ELF-1 (cell line): ENCODE measurements around the gene MPC1.
"Not testable (repeated sequence)": the region's sequence is repeated elsewhere in the genome, so short reads cannot be mapped to it uniquely, and the experiment has no call there.

ENCODE experiments used
- DNase-seq: peaks from one replicate; pipeline ENCODE4 v3.0.0-alpha.2; 2016; ENCODE audit warnings: low read depth, low spot score

The MPC1 gene

DNA sequence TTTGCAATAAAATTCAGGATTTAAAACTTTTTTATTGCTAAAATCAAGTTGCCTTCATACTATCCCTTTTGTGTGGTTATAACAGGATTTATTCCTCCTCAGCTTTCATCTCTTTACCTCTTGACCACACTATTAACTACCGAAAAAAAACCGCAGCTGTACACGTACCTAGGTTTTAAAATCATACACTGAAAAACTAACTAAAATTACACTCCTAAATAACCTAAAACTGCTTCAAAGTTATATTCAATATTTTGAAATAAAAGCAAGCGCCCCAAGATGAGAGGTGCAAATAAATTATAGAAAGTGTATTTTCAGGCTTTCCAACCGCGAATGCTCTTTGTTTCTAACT is 1.4 kb downstream of the MPC1 start:
- DNase-seq: no peak

GRCh38 chr6:166379800-166380199 is 2.9 kb downstream of the MPC1 start:
- no peak for DNase-seq

- DNase-seq: no peak
Measured at GRCh38 chr6:166379103-166379586, 3.6 kb downstream of the MPC1 start.

GRCh38 chr6:166377721-166378120 is 5.0 kb downstream of the MPC1 start:
- DNase-seq: no peak

- DNase-seq: no peak
Measured at GRCh38 chr6:166375013-166375412, 7.7 kb downstream of the MPC1 start.

DNA sequence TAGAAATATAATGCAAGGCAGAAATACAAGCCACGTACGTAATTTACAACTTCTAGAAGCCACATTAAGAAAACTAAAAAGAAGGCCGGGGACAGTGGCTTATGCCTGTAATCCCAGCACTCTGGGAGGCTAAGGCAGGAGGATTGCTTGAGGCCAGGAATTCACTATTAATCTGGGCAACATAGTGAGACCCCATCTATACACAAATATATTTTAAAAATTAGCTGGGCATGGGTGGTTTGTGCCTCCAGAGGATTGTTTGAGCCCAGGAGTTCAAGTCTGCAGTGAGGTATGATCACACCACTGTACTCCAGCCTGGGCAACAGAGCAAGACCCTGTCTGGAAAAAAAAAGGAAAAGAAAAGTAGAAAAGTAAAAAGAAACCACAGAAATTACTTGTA is 12.3 kb downstream of the MPC1 start:
- DNase-seq: no peak

- DNase-seq: no peak
Measured at GRCh38 chr6:166369782-166370181, 13.0 kb downstream of the MPC1 start.

- no peak for DNase-seq
Measured at GRCh38 chr6:166366921-166367320, 15.8 kb downstream of the MPC1 start.

DNA sequence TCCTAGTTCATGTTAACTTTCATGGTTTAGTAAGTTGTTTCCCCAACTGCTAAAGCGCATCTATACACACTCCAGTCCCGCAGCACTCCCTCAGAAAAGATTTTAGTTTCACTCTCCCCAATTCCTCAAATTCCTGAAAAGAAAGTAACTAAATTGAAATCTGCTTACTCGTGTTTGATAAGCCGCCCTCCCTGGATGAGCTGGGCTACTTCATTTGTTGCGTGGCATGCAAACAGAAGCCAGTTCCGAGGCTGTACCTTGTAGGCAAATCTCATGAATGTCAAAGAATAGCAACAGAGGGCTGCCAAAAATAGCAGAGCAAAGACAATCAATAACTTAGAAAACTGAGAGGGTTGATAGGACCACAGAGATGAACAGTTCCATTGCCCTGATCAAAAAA is 16.9 kb downstream of the MPC1 start:
- no peak for DNase-seq

- DNase-seq: no peak
Measured at GRCh38 chr6:166365221-166365620, 17.5 kb downstream of the MPC1 start.

DNA sequence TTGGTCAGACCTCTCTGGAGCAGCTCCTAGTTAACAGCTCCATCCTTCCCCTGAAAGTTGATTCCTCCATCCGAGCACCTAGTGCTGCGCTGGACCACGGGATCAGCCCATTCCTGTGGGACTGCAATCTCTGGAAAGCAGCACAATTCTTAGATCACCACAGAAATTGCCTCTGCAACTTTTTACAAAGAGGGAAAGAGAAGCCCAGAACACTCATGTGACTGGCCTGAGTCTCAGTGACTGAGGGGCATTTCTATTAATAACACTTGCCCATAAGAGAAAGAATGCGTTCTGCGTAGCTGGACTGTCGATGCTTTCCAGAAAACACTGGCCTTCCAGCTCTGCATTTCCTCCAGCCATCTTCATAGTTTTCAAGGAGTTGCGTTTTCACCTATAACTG is 18.3 kb downstream of the MPC1 start:
- DNase-seq: no peak

DNA sequence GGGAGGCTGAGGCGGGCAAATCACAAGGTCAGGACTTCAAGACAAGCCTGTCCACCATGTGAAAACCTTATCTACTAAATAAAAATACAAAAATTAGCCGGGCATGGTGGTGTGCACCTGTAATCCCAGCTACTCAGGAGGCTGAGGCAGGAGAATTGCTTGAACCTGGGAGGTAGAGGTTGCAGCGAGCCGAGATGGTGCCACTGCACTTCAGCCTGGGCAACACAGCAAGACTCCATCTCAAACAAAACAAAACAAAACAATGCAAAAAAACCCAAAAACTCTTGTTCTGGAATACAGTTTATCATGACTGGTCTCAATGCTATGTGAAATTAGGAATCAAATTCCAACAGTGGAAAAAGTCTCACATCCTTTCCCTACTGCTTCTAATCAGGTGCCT is 20.3 kb downstream of the MPC1 start:
- not testable (repeated sequence) for DNase-seq

- no peak for DNase-seq
Measured at GRCh38 chr6:166361077-166361429, 21.7 kb downstream of the MPC1 start.

DNA sequence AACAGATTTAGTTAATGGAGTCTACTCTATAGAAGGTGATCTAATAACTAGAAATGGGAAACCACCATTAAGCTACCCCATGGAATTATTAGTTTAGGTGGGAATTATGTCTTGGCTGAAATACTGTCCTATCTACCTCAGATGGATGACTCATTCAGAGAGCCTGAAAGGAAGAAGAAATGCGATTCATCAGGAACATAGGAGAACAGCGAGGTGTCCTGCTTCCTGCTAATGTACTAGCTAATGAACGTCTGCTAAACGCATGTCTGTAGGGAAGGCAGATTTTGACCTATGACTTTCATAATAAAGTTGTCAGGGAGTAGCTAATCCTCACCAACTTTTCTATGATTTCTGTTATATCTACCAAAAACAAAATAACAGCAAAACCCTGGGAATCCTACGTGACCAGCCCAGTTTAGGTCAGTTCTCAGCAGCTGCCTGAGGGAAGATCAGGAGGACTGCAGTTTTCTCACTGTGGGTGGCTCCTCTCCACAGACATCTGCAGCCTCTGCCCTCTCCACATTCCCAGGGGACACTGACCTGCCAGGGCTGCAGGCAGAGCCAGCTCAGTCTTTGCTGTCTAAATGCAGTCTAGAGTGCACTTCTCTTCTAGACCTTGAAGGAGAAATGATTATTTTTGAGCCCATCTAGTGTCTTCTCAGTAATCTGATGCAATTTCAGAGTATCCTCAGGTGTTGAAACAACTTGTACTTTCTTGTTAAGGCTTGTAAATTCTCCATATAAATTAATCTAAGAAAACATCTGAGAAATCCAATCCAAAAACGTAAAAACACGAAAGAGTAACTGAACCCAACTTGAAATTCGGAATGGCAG is 22.3 kb downstream of the MPC1 start:
- peak; percentile 46 for DNase-seq

GRCh38 chr6:166355552-166355951 is 27.2 kb downstream of the MPC1 start:
- no peak for DNase-seq

- DNase-seq: no peak
Measured at GRCh38 chr6:166354965-166355364, 27.8 kb downstream of the MPC1 start.

DNA sequence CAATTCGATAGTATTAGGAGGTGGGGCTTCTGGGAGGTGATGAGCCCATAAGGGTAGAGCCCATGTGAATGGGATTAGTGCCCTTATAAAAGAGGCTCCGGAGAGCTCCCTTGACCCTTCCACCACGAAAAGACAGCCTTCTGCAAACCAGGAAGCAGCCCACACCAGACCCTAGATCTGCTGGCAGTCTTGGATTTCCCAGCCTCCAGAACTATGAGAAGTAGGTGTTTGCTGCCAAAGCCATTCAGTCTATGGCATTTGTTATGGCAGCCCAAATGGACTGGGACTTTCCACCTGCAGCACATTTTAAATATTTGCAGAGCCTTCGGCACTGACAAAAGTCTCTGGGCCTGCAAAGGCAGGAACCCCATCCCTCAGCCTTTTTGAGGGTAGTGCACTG is 28.6 kb downstream of the MPC1 start:
- no peak for DNase-seq

DNA sequence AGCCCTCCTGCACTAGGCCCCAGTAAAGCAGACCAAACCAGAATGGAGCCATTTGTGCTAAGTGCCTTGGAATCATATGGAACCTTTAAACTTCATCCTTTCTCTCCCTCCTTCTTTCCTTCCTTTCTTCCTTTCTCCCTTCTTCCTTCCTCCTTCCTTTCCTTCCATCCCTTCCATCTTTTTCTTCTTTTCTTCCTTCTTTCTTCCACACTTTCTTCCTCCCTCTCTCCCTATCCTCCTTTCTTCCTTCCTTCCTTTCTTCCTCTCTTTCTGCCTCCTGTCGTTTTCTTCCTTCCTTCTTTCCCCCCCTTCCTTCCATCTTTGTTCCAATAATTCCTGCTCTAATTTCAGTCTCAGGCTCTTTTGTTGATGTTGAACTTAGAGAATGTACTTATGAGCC is 29.2 kb downstream of the MPC1 start:
- DNase-seq: no peak

- DNase-seq: no peak
Measured at GRCh38 chr6:166352923-166353322, 29.8 kb downstream of the MPC1 start.

- DNase-seq: no peak
Measured at GRCh38 chr6:166351715-166352285, 30.9 kb downstream of the MPC1 start.

DNA sequence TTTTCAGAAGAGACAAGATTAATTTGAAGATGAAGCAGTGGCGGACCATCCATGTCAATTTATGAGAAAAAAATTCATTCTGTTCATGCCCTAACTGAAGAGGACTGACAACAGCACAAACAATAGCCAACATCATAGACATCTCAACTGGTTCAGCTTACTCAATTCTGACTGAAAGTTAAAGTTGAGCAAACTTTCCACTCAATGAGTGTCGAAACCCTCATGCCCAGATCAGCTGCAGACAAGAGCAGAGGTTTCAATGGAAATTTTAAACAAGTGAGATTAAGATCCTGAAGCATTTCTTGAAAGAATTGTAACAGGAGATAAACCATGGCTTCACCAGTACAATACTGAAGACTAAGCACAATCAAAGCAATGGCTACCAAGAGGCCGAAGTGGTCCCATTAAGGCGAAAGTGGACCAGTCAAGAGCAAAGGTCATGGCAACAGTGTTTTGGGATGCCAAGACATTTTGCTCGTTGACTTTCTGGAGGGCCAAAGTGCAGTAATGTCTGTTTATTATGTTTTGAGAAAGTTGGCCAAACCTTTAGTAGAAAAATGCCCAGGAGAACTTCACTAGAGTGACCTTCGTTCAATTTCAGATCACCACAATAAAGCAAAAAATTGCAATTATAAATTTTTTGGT is 34.3 kb downstream of the MPC1 start:
- DNase-seq: no peak

DNA sequence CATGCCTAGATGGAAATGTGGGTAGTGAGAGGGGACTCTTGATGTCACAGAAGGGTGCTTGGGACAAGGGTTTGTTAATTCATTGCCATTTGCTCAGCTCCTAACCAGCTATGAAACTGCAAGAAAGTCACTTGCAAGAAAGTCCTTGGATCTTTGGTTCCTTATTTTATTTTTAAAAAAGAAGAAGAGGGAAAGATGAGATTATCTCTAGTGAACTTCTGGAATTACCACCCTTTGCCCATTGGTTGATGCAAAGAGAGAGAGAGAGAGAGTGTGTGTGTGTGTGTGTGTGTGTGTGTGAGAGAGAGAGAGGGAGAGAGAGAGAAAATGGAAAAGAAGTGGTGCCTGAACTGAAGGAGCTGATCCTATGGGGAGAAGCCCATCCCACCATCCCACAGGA is 35.8 kb downstream of the MPC1 start:
- DNase-seq: no peak

- no peak for DNase-seq
Measured at GRCh38 chr6:166346449-166346848, 36.3 kb downstream of the MPC1 start.
